Neural crest cell (in vitro differentiated cells): Measurements from ENCODE around the gene H2AZ1. TPM values are rescaled to one million over a fixed set of nuclear protein-coding genes. Genes with fewer than 3 reads are reported as not detected.
"Not testable (repeated sequence)": the region's sequence is repeated elsewhere in the genome, so short reads cannot be mapped to it uniquely, and the experiment has no call there.

Source experiments
- DNase-seq: peaks from one replicate; pipeline ENCODE4 v3.0.0; 2021; ENCODE audit warnings: low read depth, mixed read lengths, low spot score
- H3K27ac Mint-ChIP-seq: one replicate; pipeline ENCODE4 v1.8.0; 2021; ENCODE audit warnings: mild to moderate bottlenecking, mixed read lengths; ENCODE audit not compliant: unreplicated experiment
- H3K27me3 Mint-ChIP-seq: 2 replicates; pipeline ENCODE4 v1.8.0; 2021; ENCODE audit warnings: low read depth, mild to moderate bottlenecking, mixed read lengths
- H3K36me3 Mint-ChIP-seq: 2 replicates; pipeline ENCODE4 v1.8.0; 2021; ENCODE audit warnings: low read depth, mild to moderate bottlenecking, mixed read lengths
- H3K4me1 Mint-ChIP-seq: 2 replicates; pipeline ENCODE4 v1.8.0; 2021; ENCODE audit warnings: mixed read lengths
- H3K4me3 Mint-ChIP-seq: one replicate; pipeline ENCODE4 v1.8.0; 2021; ENCODE audit warnings: mild to moderate bottlenecking, mixed read lengths
- H3K9me3 Mint-ChIP-seq: 2 replicates; pipeline ENCODE4 v1.8.0; 2021; ENCODE audit warnings: mixed read lengths
- CTCF ChIP-seq: fragments of 200-600 bp; sonication (generic); conservative IDR thresholded peaks from 2 replicates; pipeline ENCODE4 v1.5.0; 2021; ENCODE audit warnings: antibody characterized with exemption, mild to moderate bottlenecking
- total RNA-seq: library from RNA; stranded (reverse); gene quantifications from 2 replicates; pipeline ENCODE4 v1.2.1, GENCODE V29; 2021

H2AZ1 gene
- total RNA-seq, 1 donor from 2014 or later: 801 TPM

- Mint-ChIP-seq H3K9me3 (no peaks in the 10 kb centered on the region), H3K27me3 (no peaks in the 10 kb centered on the region), H3K4me3 (no peak overlapping the region), H3K36me3 (no peaks in the 10 kb centered on the region), H3K27ac (no peak overlapping the region), H3K4me1 (peaks cover 8% of the 10 kb centered on the region)
- no peak for DNase-seq
- TF ChIP-seq CTCF: no peak
These were observed 16.6 kb upstream of the H2AZ1 start for GRCh38 chr4:99966692-99967091.

- no peak for DNase-seq
- H3K27ac Mint-ChIP-seq: no peak overlapping the region
- no peaks in the 10 kb centered on the region for H3K27me3 Mint-ChIP-seq
- H3K4me1 Mint-ChIP-seq: peaks cover 8% of the 10 kb centered on the region
- TF ChIP-seq CTCF: no peak
- H3K4me3 Mint-ChIP-seq: no peak overlapping the region
- H3K9me3 Mint-ChIP-seq: no peaks in the 10 kb centered on the region
- no peaks in the 10 kb centered on the region for H3K36me3 Mint-ChIP-seq
These were observed 15.7 kb upstream of the H2AZ1 start for GRCh38 chr4:99965674-99966350.

GRCh38 chr4:99965173-99965572, 15.1 kb upstream of the H2AZ1 start:
- Mint-ChIP-seq H3K36me3 (no peaks in the 10 kb centered on the region), H3K4me1 (peaks cover 8% of the 10 kb centered on the region), H3K9me3 (no peaks in the 10 kb centered on the region), H3K27ac (no peak overlapping the region), H3K4me3 (no peak overlapping the region), H3K27me3 (no peaks in the 10 kb centered on the region)
- TF ChIP-seq CTCF: no peak
- DNase-seq: no peak

- H3K4me3 Mint-ChIP-seq: no peak overlapping the region
- no peaks in the 10 kb centered on the region for H3K4me1 Mint-ChIP-seq
- no peak overlapping the region for H3K27ac Mint-ChIP-seq
- no peaks in the 10 kb centered on the region for H3K27me3 Mint-ChIP-seq
- DNase-seq: no peak
- TF ChIP-seq CTCF: no peak
- H3K36me3 Mint-ChIP-seq: peaks cover 3% of the 10 kb centered on the region
- peaks cover 9% of the 10 kb centered on the region for H3K9me3 Mint-ChIP-seq
These were observed 11.6 kb upstream of the H2AZ1 start for GRCh38 chr4:99961711-99962110.

GRCh38 chr4:99960648-99961047, 10.6 kb upstream of the H2AZ1 start:
- no peaks in the 10 kb centered on the region for H3K4me1 Mint-ChIP-seq
- H3K4me3 Mint-ChIP-seq: no peak overlapping the region
- no peak overlapping the region for H3K27ac Mint-ChIP-seq
- peaks cover 9% of the 10 kb centered on the region for H3K9me3 Mint-ChIP-seq
- no peak for TF ChIP-seq CTCF
- DNase-seq: no peak
- peaks cover 7% of the 10 kb centered on the region for H3K36me3 Mint-ChIP-seq
- H3K27me3 Mint-ChIP-seq: no peaks in the 10 kb centered on the region

- not testable (repeated sequence) for H3K9me3 Mint-ChIP-seq, H3K27me3 Mint-ChIP-seq, H3K4me3 Mint-ChIP-seq, H3K36me3 Mint-ChIP-seq, H3K27ac Mint-ChIP-seq, H3K4me1 Mint-ChIP-seq, DNase-seq
These were observed 8.1 kb upstream of the H2AZ1 start for GRCh38 chr4:99958207-99958606.
